ENCODE data around the gene TNNT3. TPM values are rescaled to one million over a fixed set of nuclear protein-coding genes. Genes with fewer than 3 reads are reported as not detected.

TNNT3 gene
- total RNA-seq, 1 experiment from 2014 or later = not detected

DNA sequence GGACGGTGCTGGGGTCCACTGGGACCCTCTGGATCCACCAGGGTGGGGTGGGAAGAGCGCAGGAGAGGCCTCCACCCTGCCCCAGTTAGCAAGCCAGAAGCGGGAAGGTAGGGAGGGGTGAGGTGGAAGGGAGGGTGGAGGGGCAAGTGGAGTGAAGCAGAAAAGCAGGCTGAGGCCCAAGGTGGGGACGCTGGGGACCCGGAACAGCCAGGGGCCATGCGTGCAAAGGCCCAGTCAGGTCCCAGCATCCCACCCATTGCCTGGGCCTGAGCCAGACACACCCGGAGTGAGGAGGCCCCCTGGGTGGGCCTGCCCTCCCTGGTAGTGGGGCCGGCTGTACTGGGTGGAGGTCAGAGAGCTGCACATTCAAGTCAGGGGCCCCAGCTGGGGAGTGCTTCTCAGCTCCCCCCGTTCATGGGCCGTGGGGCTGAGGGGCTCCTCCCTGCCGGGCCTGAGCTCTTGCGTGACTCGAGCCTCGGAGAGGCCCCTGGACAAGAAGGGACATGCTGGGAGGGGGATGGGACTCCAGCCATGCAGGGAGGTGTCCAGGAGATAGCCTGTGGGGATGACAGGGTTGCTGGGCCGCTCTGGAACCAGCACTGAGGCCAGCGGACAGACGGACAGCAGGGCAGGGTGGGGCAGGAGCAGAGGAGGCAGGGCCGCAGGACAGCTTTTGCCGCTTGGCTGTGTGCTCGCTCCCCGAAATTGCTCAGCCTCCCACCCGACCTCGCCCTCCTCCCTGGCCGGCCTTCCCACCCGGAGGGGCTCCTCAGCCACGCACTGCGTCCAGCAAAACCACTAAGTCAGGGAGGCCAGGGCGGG lies 7.7 kb downstream of the TNNT3 start:
- DNase-seq (ENCODE audit: low spot score) = no peak
- intact Hi-C loops (cut with micrococcal nuclease; ENCODE audit: unreplicated experiment) = no loop called here
- CTCF ChIA-PET = no interaction called here
- Histone ChIP-seq H3K9me3 (ENCODE audit: low read depth, low read length, poor library complexity, severe bottlenecking) (no peaks in the 10 kb centered on the region), H3K27ac (ENCODE audit: low read depth, low read length, poor library complexity, severe bottlenecking) (no peak overlapping the region), H3K4me3 (ENCODE audit: low read depth, low read length, poor library complexity, severe bottlenecking) (no peak overlapping the region), H3K4me1 (ENCODE audit: insufficient read depth, low read length, poor library complexity, severe bottlenecking) (no peaks in the 10 kb centered on the region), H3K27me3 (replicated peaks; ENCODE audit: insufficient read depth, low read depth, low read length, poor library complexity) (no peaks in the 10 kb centered on the region), H3K36me3 (ENCODE audit: insufficient read depth, low read length, poor library complexity, severe bottlenecking) (no peaks in the 10 kb centered on the region)
- POLR2A ChIA-PET (ENCODE audit: low non-redundant PET) = no interaction called here
- BruUV-seq (replicated peaks) = no TSS peak
- no peak for TF ChIP-seq EZH2 (IDR thresholded peaks at IDR 0.05; ENCODE audit: borderline replicate concordance, low read depth, low read length, poor library complexity, severe bottlenecking)
- TF ChIP-seq, protein P1, sequence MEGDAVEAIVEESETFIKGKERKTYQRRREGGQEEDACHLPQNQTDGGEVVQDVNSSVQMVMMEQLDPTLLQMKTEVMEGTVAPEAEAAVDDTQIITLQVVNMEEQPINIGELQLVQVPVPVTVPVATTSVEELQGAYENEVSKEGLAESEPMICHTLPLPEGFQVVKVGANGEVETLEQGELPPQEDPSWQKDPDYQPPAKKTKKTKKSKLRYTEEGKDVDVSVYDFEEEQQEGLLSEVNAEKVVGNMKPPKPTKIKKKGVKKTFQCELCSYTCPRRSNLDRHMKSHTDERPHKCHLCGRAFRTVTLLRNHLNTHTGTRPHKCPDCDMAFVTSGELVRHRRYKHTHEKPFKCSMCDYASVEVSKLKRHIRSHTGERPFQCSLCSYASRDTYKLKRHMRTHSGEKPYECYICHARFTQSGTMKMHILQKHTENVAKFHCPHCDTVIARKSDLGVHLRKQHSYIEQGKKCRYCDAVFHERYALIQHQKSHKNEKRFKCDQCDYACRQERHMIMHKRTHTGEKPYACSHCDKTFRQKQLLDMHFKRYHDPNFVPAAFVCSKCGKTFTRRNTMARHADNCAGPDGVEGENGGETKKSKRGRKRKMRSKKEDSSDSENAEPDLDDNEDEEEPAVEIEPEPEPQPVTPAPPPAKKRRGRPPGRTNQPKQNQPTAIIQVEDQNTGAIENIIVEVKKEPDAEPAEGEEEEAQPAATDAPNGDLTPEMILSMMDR (conservative IDR thresholded peaks at IDR 0.05; ENCODE audit: low read depth, low read length) = no peak

DNA sequence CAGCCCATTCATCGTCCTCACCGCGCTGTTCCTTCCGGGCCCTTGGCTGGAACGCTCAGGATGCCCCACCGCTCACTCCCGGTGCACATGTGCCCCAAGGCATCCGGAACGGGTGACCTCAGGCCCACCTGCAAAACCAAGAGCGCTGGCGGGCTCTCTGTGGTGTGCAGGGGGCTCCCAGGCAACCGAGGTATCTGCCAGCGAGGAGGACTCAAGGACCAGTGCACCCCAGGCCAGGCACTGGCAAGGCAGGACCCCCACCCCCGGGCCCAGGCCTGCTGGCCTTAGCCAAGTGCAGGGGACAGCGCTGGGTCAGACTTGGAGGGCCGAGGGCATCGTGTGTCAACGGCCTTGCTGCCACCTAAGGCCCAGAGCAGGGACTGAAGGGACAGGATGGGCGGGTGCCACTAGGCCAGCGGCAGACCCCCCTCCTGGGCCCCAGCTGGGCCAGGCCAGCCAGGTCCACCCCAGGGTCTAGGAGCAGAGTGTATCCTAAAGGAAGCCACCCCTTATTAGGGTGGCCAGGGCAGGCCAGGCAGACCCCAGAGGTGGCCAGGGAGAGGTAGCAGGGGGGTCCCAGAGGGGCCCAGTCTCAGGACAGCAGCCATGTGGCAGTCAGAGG lies 8.5 kb downstream of the TNNT3 start:
- no peak overlapping the region for H3K27ac ChIP-seq (ENCODE audit: low read depth, low read length, poor library complexity, severe bottlenecking)
- no peaks in the 10 kb centered on the region for H3K36me3 ChIP-seq (ENCODE audit: insufficient read depth, low read length, poor library complexity, severe bottlenecking)
- no peaks in the 10 kb centered on the region for H3K27me3 ChIP-seq (replicated peaks; ENCODE audit: insufficient read depth, low read depth, low read length, poor library complexity)
- intact Hi-C loops (cut with micrococcal nuclease; ENCODE audit: unreplicated experiment) = no loop called here
- ChIA-PET POLR2A (ENCODE audit: low non-redundant PET) (no interaction called here), CTCF (no interaction called here)
- DNase-seq (ENCODE audit: low spot score) = no peak
- H3K4me3 ChIP-seq (ENCODE audit: low read depth, low read length, poor library complexity, severe bottlenecking) = no peak overlapping the region
- TF ChIP-seq EZH2 (IDR thresholded peaks at IDR 0.05; ENCODE audit: borderline replicate concordance, low read depth, low read length, poor library complexity, severe bottlenecking) = no peak
- TF ChIP-seq, protein P1 (conservative IDR thresholded peaks at IDR 0.05; ENCODE audit: low read depth, low read length) = no peak
- H3K4me1 ChIP-seq (ENCODE audit: insufficient read depth, low read length, poor library complexity, severe bottlenecking) = no peaks in the 10 kb centered on the region
- BruUV-seq (replicated peaks) = no TSS peak
- H3K9me3 ChIP-seq (ENCODE audit: low read depth, low read length, poor library complexity, severe bottlenecking) = no peaks in the 10 kb centered on the region

DNA sequence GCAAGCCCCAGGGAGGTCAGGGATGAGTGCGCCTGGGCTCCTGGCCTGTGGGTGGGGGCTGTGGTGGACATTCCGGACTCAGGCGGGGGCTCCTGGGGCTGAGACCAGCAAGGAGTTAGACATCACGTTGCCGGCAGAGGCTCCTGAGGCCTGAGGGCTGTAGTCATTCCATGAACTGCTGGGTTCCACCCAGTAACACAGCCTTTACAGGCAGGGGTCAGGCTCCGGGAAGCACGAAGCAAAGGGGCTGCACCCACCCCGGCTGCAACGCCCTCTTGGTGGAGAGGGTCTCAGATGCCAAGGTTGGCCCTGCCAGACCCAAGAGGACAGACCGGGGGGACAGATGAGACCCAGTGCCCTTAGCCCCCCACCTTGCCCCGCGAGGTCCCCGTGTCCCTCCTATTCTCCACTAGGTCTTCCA lies 9.0 kb downstream of the TNNT3 start:
- CTCF ChIA-PET = no interaction called here
- intact Hi-C loops (cut with micrococcal nuclease; ENCODE audit: unreplicated experiment) = no loop called here
- TF ChIP-seq, protein P1 (conservative IDR thresholded peaks at IDR 0.05; ENCODE audit: low read depth, low read length) = no peak
- no peak for TF ChIP-seq EZH2 (IDR thresholded peaks at IDR 0.05; ENCODE audit: borderline replicate concordance, low read depth, low read length, poor library complexity, severe bottlenecking)

More for the DNA sequence above, 9.0 kb downstream of the TNNT3 start:
- POLR2A ChIA-PET (ENCODE audit: low non-redundant PET) = no interaction called here
- BruUV-seq (replicated peaks) = no TSS peak
- Histone ChIP-seq H3K36me3 (ENCODE audit: insufficient read depth, low read length, poor library complexity, severe bottlenecking) (no peaks in the 10 kb centered on the region), H3K4me1 (ENCODE audit: insufficient read depth, low read length, poor library complexity, severe bottlenecking) (no peaks in the 10 kb centered on the region), H3K9me3 (ENCODE audit: low read depth, low read length, poor library complexity, severe bottlenecking) (no peaks in the 10 kb centered on the region), H3K27me3 (replicated peaks; ENCODE audit: insufficient read depth, low read depth, low read length, poor library complexity) (no peaks in the 10 kb centered on the region), H3K4me3 (ENCODE audit: low read depth, low read length, poor library complexity, severe bottlenecking) (no peak overlapping the region), H3K27ac (ENCODE audit: low read depth, low read length, poor library complexity, severe bottlenecking) (no peak overlapping the region)
- no peak for DNase-seq (ENCODE audit: low spot score)

Data from A673 (cell line).